Measurements from ENCODE around the gene GGT5.
"Not testable (repeated sequence)": the region's sequence is repeated elsewhere in the genome, so short reads cannot be mapped to it uniquely, and the experiment has no call there.

Gene GGT5

GRCh38 chr22:24183321-24184031 lies 61.4 kb downstream of the GGT5 start:
- no peak for DNase-seq (ENCODE audit: low read depth in 2 of 2)

GRCh38 chr22:24182900-24183246 lies 62.0 kb downstream of the GGT5 start:
- not testable (repeated sequence) for DNase-seq (ENCODE audit: low read depth in 2 of 2)

- no peak for DNase-seq (ENCODE audit: low read depth in 2 of 2)
These were observed 62.6 kb downstream of the GGT5 start for GRCh38 chr22:24181996-24182899.

GRCh38 chr22:24181088-24181995 lies 63.5 kb downstream of the GGT5 start, which contains the start of gene SUSD2:
SUSD2 (plus strand) TSS chr22:24181487; CDS start chr22:24181520, 33 bp downstream.
- DNase-seq (ENCODE audit: low read depth in 2 of 2), result no peak

- no peak for DNase-seq (ENCODE audit: low read depth in 2 of 2)
These were observed 64.4 kb downstream of the GGT5 start for GRCh38 chr22:24180316-24181087.

GRCh38 chr22:24179478-24180210 lies 65.2 kb downstream of the GGT5 start:
- no peak for DNase-seq (ENCODE audit: low read depth in 2 of 2)

- no peak for DNase-seq (ENCODE audit: low read depth in 2 of 2)
These were observed 66.1 kb downstream of the GGT5 start for GRCh38 chr22:24178502-24179440.

- no peak for DNase-seq (ENCODE audit: low read depth in 2 of 2)
These were observed 66.9 kb downstream of the GGT5 start for GRCh38 chr22:24178021-24178431.

- DNase-seq (ENCODE audit: low read depth in 2 of 2), result no peak
These were observed 67.4 kb downstream of the GGT5 start for GRCh38 chr22:24177456-24177855.

GRCh38 chr22:24177045-24177444 lies 67.8 kb downstream of the GGT5 start:
- no peak for DNase-seq (ENCODE audit: low read depth in 2 of 2)

GRCh38 chr22:24176630-24177029 lies 68.3 kb downstream of the GGT5 start:
- DNase-seq (ENCODE audit: low read depth in 2 of 2), result no peak

GRCh38 chr22:24176040-24176439 lies 68.8 kb downstream of the GGT5 start:
- no peak for DNase-seq (ENCODE audit: low read depth in 2 of 2)

GRCh38 chr22:24175160-24175808 lies 69.6 kb downstream of the GGT5 start:
- DNase-seq (ENCODE audit: low read depth in 2 of 2), result peak in 1 of 2 experiments; percentile 47

- DNase-seq (ENCODE audit: low read depth in 2 of 2), result no peak
These were observed 73.1 kb downstream of the GGT5 start for GRCh38 chr22:24171822-24172221.

GRCh38 chr22:24170632-24171031 lies 74.2 kb downstream of the GGT5 start:
- DNase-seq (ENCODE audit: low read depth in 2 of 2), result no peak

- no peak for DNase-seq (ENCODE audit: low read depth in 2 of 2)
These were observed 74.7 kb downstream of the GGT5 start for GRCh38 chr22:24170188-24170587.
